Measurements from ENCODE around the gene PFN2.
A peak's percentile ranks its signal among the peaks of the same experiment; 100 is the strongest.

PFN2 gene

DNA sequence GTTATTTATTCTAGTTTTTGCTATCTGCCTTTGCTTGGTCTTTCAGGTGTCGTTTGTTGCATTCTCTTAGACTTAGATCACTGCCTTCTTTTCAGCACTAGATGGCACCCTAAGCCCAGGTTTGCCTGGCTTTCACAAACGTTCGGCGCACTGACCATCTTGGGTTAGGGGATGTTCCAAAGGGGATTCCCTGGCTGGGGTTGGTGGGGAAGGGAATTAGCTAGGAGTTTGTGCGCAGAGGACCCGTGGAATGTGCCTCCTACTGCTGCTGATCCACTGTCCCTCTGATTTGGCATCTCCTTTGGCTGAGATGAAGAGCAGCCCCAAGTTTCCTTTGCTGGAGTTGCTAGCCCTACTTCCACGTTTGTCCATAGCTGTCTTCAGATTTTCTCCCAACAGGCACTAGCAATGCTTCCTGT is 33.9 kb downstream of the PFN2 start:
- peaks cover 0 to 42% (median 10%) of the 10 kb centered on the region in 4 donors for H3K4me1 ChIP-seq
- TF ChIP-seq, protein P1, sequence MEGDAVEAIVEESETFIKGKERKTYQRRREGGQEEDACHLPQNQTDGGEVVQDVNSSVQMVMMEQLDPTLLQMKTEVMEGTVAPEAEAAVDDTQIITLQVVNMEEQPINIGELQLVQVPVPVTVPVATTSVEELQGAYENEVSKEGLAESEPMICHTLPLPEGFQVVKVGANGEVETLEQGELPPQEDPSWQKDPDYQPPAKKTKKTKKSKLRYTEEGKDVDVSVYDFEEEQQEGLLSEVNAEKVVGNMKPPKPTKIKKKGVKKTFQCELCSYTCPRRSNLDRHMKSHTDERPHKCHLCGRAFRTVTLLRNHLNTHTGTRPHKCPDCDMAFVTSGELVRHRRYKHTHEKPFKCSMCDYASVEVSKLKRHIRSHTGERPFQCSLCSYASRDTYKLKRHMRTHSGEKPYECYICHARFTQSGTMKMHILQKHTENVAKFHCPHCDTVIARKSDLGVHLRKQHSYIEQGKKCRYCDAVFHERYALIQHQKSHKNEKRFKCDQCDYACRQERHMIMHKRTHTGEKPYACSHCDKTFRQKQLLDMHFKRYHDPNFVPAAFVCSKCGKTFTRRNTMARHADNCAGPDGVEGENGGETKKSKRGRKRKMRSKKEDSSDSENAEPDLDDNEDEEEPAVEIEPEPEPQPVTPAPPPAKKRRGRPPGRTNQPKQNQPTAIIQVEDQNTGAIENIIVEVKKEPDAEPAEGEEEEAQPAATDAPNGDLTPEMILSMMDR (IDR thresholded peaks at IDR 0.05), result peak; percentile 63 to 69
- H3K9me3 ChIP-seq, result no peaks in the 10 kb centered on the region
- DNase-seq, result peak in 1 of 2 donors; percentile 31
- peak overlapping the region in 1 of 2 donors; percentile 12 for H3K27ac ChIP-seq
- intact Hi-C loops (cut with DNase I; ENCODE audit: low total_unique reads), result no loop called here
- no peaks in the 10 kb centered on the region for H3K27me3 ChIP-seq
- H3K36me3 ChIP-seq, result peaks cover 0 to 11% (median 6%) of the 10 kb centered on the region in 3 donors
- peak overlapping the region; percentile 9 to 34 for H3K4me3 ChIP-seq

DNA sequence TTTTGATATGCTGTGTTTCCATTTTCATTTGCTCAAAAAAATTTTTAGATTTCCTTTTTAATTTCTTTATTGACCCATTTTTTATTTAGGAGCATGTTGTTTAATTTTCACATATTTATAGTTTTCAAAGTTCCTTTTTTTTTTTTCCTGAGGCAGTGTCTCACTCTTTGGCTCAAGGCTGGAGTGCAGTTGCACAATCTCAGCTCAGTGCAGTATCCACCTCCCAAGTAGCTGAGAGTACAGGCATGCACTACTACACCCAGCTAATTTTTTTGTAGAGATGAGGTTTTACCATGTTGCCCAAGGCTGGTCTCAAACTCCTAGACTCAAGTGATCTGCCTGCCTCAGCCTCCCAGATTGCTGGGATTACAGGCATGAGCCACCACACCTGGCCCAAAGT is 36.2 kb downstream of the PFN2 start:
- no peak overlapping the region for H3K4me3 ChIP-seq
- peaks cover 0 to 25% (median 7%) of the 10 kb centered on the region in 4 donors for H3K4me1 ChIP-seq
- H3K27ac ChIP-seq, result no peak overlapping the region
- intact Hi-C loops (cut with DNase I; ENCODE audit: low total_unique reads), result no loop called here
- H3K9me3 ChIP-seq, result no peaks in the 10 kb centered on the region
- peak; percentile 76 for DNase-seq
- TF ChIP-seq, protein P1 (IDR thresholded peaks at IDR 0.05), result no peak
- no peaks in the 10 kb centered on the region for H3K27me3 ChIP-seq
- H3K36me3 ChIP-seq, result peaks cover 0 to 11% (median 6%) of the 10 kb centered on the region in 3 donors

DNA sequence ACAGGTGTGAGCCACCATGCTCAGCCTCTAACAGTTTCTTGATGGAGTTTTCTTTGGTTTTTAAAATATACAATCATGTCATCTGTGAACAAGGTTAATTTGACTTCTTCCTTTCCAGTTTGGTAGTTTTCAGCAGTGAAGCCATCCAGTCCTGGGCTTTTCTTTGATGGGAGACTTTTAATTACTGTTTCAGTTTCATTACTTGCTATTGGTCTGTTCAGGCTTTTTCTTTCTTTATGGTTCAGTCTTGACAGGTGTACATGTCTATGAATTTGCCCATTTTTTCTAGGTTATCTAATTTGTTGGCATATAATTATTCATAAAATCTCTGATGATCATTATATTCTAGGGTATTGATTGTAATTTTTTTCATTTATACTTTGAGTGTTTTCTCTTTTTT is 36.8 kb downstream of the PFN2 start:
- intact Hi-C loops (cut with DNase I; ENCODE audit: low total_unique reads), result no loop called here
- no peak overlapping the region for H3K27ac ChIP-seq
- TF ChIP-seq, protein P1 (IDR thresholded peaks at IDR 0.05), result no peak
- peaks cover 0 to 18% (median 3%) of the 10 kb centered on the region in 4 donors for H3K4me1 ChIP-seq
- peaks cover 4 to 16% (median 11%) of the 10 kb centered on the region in 3 donors for H3K36me3 ChIP-seq
- DNase-seq, result no peak
- H3K9me3 ChIP-seq, result no peaks in the 10 kb centered on the region
- H3K27me3 ChIP-seq, result no peaks in the 10 kb centered on the region
- H3K4me3 ChIP-seq, result no peak overlapping the region

DNA sequence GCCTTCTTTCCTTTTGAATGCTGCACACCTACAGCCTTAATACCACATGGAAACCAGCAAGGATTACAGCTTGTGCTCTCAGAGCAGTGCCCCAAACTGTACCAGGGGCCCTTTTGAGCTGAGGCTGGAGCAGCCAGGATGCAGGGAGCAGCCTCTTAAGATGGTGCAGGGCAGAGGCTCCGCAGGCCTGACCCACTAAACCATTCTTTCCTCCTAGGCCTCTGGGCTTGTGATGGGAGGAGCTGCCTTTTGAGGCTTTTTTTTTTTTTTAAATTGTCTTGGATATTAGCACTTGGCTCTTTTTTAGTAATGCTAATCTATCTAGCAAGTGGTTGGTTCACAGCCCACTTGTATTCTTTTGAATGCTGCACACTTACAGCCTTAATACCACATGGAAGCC is 37.7 kb downstream of the PFN2 start:
- Histone ChIP-seq H3K4me1 (peaks cover 0 to 10% (median 0%) of the 10 kb centered on the region in 4 donors), H3K27ac (no peak overlapping the region), H3K36me3 (peaks cover 10 to 16% (median 15%) of the 10 kb centered on the region in 3 donors), H3K27me3 (no peaks in the 10 kb centered on the region), H3K9me3 (no peaks in the 10 kb centered on the region), H3K4me3 (no peak overlapping the region)
- intact Hi-C loops (cut with DNase I; ENCODE audit: low total_unique reads), result no loop called here
- TF ChIP-seq, protein P1 (IDR thresholded peaks at IDR 0.05), result no peak
- no peak for DNase-seq

DNA sequence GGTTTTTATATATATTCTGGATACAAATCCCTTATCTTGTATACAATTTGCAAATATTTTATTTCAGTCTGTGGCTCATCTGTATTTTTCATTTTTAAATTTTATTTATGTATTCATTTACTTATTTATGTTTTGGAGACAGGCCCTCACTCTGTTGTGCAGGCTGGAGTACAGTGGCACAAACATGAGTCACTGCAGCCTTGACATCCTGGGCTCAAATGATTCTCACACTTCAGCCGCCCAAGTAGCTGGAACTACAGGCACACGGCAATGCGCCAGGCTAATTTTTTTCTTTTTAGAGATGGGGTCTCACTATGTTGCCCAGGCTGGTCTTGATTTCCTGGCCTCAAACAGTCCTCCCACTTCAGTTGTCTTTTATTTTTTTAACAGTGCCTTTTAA is 50.6 kb downstream of the PFN2 start:
- H3K9me3 ChIP-seq, result no peaks in the 10 kb centered on the region
- TF ChIP-seq, protein P1 (IDR thresholded peaks at IDR 0.05), result no peak
- no peak overlapping the region for H3K27ac ChIP-seq
- intact Hi-C loops (cut with DNase I; ENCODE audit: low total_unique reads), result no loop called here
- no peaks in the 10 kb centered on the region for H3K4me1 ChIP-seq
- no peak overlapping the region for H3K4me3 ChIP-seq
- H3K27me3 ChIP-seq, result no peaks in the 10 kb centered on the region
- H3K36me3 ChIP-seq, result peaks cover 11 to 16% (median 14%) of the 10 kb centered on the region in 3 donors
- no peak for DNase-seq

DNA sequence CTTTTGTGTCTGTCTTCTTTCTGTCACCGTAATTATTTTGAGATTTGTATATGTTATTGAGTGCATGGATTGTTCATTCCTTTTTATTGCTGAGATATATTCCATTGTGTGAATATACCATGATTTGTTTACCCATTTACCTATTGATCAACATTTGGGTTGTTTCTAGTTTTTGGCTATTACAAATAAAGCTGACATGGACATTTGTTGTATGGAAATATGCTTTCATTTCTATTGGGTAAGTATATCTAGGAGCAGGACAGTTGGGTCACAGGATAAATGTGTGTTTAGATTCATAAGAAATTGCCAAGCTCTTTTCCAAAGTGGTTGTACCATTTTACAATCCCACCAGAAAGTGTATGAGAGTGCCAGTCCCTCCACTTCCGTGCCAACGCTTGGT is 51.2 kb downstream of the PFN2 start:
- H3K4me1 ChIP-seq, result no peaks in the 10 kb centered on the region
- no peak overlapping the region for H3K4me3 ChIP-seq
- no peaks in the 10 kb centered on the region for H3K27me3 ChIP-seq
- TF ChIP-seq, protein P1 (IDR thresholded peaks at IDR 0.05), result no peak
- H3K36me3 ChIP-seq, result peaks cover 11 to 16% (median 14%) of the 10 kb centered on the region in 3 donors
- no peak for DNase-seq
- intact Hi-C loops (cut with DNase I; ENCODE audit: low total_unique reads), result no loop called here
- H3K9me3 ChIP-seq, result no peaks in the 10 kb centered on the region
- H3K27ac ChIP-seq, result no peak overlapping the region

Measured in tibial artery (tissue), 4 donors.